Natural killer cell (primary cell): Measurements from ENCODE around the gene TRA2B. TPM values are rescaled to one million over a fixed set of nuclear protein-coding genes. Genes with fewer than 3 reads are reported as not detected.

Experiments
- ATAC-seq, 3 donors: fragments of 150-1000 bp in 2 of 3; fragments of 200-7000 bp in 1 of 3; cut with Tn5 transposase; 1 replicate in 1 of 3; 2 replicates in 2 of 3; pipeline ENCODE4 v1.10.0; 2021; ENCODE audit warnings: mild to moderate bottlenecking in 2 of 3, moderate library complexity in 2 of 3
- DNase-seq, 2 donors: peaks; one replicate each; pipeline versions ENCODE4 v3.0.0 to v3.0.0-alpha.2; 2013 to 2021; ENCODE audit warnings: mixed read lengths in 1 of 2
- H3K27ac ChIP-seq: one replicate; pipeline ENCODE4 v1.5.1; 2013; ENCODE audit warnings: mild to moderate bottlenecking, low read length
- H3K27me3 ChIP-seq: one replicate; pipeline ENCODE4 v1.6.1; 2013; ENCODE audit warnings: low read length; ENCODE audit not compliant: control insufficient read depth, insufficient read depth
- H3K36me3 ChIP-seq: one replicate; pipeline ENCODE4 v1.6.1; 2013; ENCODE audit warnings: low read length; ENCODE audit not compliant: control insufficient read depth, insufficient read depth
- H3K4me1 ChIP-seq: one replicate; pipeline ENCODE4 v1.6.1; 2013; ENCODE audit warnings: low read length; ENCODE audit not compliant: control insufficient read depth, insufficient read depth
- H3K4me3 ChIP-seq: one replicate; pipeline ENCODE4 v1.5.1; 2013; ENCODE audit warnings: low read length
- H3K9me3 ChIP-seq: one replicate; pipeline ENCODE4 v1.6.1; 2013; ENCODE audit warnings: low read length; ENCODE audit not compliant: control insufficient read depth, insufficient read depth
- H3K27ac Mint-ChIP-seq, 2 donors: one replicate each; pipeline ENCODE4 v1.8.0; 2022; ENCODE audit warnings: mild to moderate bottlenecking in 2 of 2, mixed read lengths in 2 of 2, moderate library complexity in 1 of 2
- H3K27me3 Mint-ChIP-seq, 2 donors: one replicate each; pipeline ENCODE4 v1.8.0; 2022; ENCODE audit warnings: low read depth in 2 of 2, mixed read lengths in 2 of 2
- H3K36me3 Mint-ChIP-seq: one replicate; pipeline ENCODE4 v1.8.0; 2022; ENCODE audit warnings: mixed read lengths
- H3K4me1 Mint-ChIP-seq, 2 donors: one replicate each; pipeline ENCODE4 v1.8.0; 2022; ENCODE audit warnings: mixed read lengths in 2 of 2
- H3K4me3 Mint-ChIP-seq: one replicate; pipeline ENCODE4 v1.8.0; 2022; ENCODE audit warnings: mild to moderate bottlenecking, moderate library complexity, mixed read lengths
- H3K9me3 Mint-ChIP-seq, 2 donors: one replicate each; pipeline ENCODE4 v1.8.0; 2022; ENCODE audit warnings: mixed read lengths in 2 of 2
- WGBS: methylation state at CpG from one replicate; pipeline ENCODE4 v1.1.7; 2013; ENCODE audit warnings: missing lambda C conversion rate; ENCODE audit not compliant: insufficient coverage; 5-methylcytosine and 5-hydroxymethylcytosine counted together
- intact Hi-C: fragments of 100-400 bp; cut with micrococcal nuclease; formaldehyde crosslinking; loops from one replicate; pipeline ENCODE4 v1.14.2; 2022
- total RNA-seq, 4 donors: library from RNA; stranded (reverse); fragments of 120-200 nt in 1 of 4; gene quantifications; one replicate each; pipeline versions ENCODE4 v1.2.3 to v1.2.4, GENCODE V29; 2013 to 2022
- TF ChIP-seq, protein P1 (sequence below): fragments of 200-600 bp; IDR thresholded peaks from one replicate; pipeline ENCODE4 v1.8.0; 2022; ENCODE audit warnings: antibody characterized with exemption

Gene TRA2B
- total RNA-seq, 3 donors from 2014 or later (not counting 1 experiment from before 2014, with no cell fraction given): 565 to 669 (median 596) TPM

- H3K4me1 Mint-ChIP-seq: peaks cover 70 to 72% of the 10 kb centered on the region in 2 donors
- peaks cover 73% of the 10 kb centered on the region for H3K36me3 ChIP-seq
- H3K27ac ChIP-seq: no peak overlapping the region
- peaks cover 55% of the 10 kb centered on the region for H3K36me3 Mint-ChIP-seq
- H3K4me1 ChIP-seq: peaks cover 15% of the 10 kb centered on the region
- no peaks in the 10 kb centered on the region for H3K9me3 ChIP-seq
- peak overlapping the region; percentile 80 to 100 for H3K27ac Mint-ChIP-seq
- no peaks in the 10 kb centered on the region for H3K27me3 Mint-ChIP-seq
- peak overlapping the region; percentile 32 for H3K4me3 Mint-ChIP-seq
- WGBS: 93% methylated on average over 14 of the region's 14 CpGs
- H3K27me3 ChIP-seq: no peaks in the 10 kb centered on the region
- TF ChIP-seq, protein P1, sequence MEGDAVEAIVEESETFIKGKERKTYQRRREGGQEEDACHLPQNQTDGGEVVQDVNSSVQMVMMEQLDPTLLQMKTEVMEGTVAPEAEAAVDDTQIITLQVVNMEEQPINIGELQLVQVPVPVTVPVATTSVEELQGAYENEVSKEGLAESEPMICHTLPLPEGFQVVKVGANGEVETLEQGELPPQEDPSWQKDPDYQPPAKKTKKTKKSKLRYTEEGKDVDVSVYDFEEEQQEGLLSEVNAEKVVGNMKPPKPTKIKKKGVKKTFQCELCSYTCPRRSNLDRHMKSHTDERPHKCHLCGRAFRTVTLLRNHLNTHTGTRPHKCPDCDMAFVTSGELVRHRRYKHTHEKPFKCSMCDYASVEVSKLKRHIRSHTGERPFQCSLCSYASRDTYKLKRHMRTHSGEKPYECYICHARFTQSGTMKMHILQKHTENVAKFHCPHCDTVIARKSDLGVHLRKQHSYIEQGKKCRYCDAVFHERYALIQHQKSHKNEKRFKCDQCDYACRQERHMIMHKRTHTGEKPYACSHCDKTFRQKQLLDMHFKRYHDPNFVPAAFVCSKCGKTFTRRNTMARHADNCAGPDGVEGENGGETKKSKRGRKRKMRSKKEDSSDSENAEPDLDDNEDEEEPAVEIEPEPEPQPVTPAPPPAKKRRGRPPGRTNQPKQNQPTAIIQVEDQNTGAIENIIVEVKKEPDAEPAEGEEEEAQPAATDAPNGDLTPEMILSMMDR: no peak
- no peak for DNase-seq
- intact Hi-C loops: no loop called here
- no peak for ATAC-seq
- no peaks in the 10 kb centered on the region for H3K9me3 Mint-ChIP-seq
- H3K4me3 ChIP-seq: no peak overlapping the region
These were observed 12.5 kb downstream of the TRA2B start for GRCh38 chr3:185925353-185925752.

DNA sequence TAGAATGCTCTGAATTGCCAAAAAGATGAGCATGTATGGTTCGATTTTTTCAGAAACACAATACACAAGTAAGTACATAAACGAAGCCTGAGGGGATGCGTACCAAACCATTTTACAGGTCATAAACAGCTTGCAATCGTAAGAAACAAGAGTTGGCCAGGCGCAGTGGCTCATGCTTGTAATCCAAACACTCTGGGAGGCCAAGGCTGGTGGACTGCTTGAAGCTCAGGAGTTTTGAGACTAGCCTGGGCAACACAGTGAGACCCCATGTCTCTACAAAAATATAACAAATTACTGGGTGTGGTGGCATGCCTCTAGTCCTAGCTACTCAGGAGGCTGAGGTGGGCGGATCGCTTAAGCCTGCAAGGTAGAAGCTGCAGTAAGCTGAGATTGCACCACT lies 13.4 kb downstream of the TRA2B start:
- H3K27me3 ChIP-seq: no peaks in the 10 kb centered on the region
- peaks cover 75% of the 10 kb centered on the region for H3K36me3 ChIP-seq
- Mint-ChIP-seq H3K4me3 (peak overlapping the region; percentile 7), H3K27ac (peak overlapping the region; percentile 80 to 100), H3K4me1 (peaks cover 60 to 63% of the 10 kb centered on the region in 2 donors), H3K9me3 (no peaks in the 10 kb centered on the region), H3K27me3 (no peaks in the 10 kb centered on the region), H3K36me3 (peaks cover 65% of the 10 kb centered on the region)
- DNase-seq: no peak
- no peak for ATAC-seq
- intact Hi-C loops: no loop called here
- TF ChIP-seq, protein P1: no peak
- WGBS: 95% methylated on average over 7 of the region's 7 CpGs
- no peak overlapping the region for H3K4me3 ChIP-seq
- peaks cover 10% of the 10 kb centered on the region for H3K4me1 ChIP-seq
- H3K27ac ChIP-seq: no peak overlapping the region
- H3K9me3 ChIP-seq: no peaks in the 10 kb centered on the region

- Histone ChIP-seq H3K36me3 (peaks cover 98% of the 10 kb centered on the region), H3K4me1 (no peaks in the 10 kb centered on the region), H3K27me3 (no peaks in the 10 kb centered on the region), H3K9me3 (no peaks in the 10 kb centered on the region), H3K4me3 (no peak overlapping the region), H3K27ac (no peak overlapping the region)
- ATAC-seq (no peak), DNase-seq (no peak)
- Mint-ChIP-seq H3K4me1 (peaks cover 33 to 39% of the 10 kb centered on the region in 2 donors), H3K36me3 (peaks cover 67% of the 10 kb centered on the region), H3K4me3 (peak overlapping the region; percentile 19), H3K9me3 (no peaks in the 10 kb centered on the region), H3K27me3 (no peaks in the 10 kb centered on the region), H3K27ac (peak overlapping the region in 1 of 2 donors; percentile 59)
- WGBS: 98% methylated on average over 4 of the region's 4 CpGs
- TF ChIP-seq, protein P1: no peak
- intact Hi-C loops: loop anchor here (2.0 kb wide), 1 partner anchor 15 kb away; no protein-coding TSS in a partner anchor
These were observed 17.6 kb downstream of the TRA2B start for GRCh38 chr3:185920184-185920583.
